Stimulated activated CD4-positive, alpha-beta T cell treated with anti-CD3 and anti-CD28 coated beads, Interleukin-1b, Interleukin-23, amount 100 ng/mL, for 4 hours (primary cell): ENCODE data around the gene SPDL1.

Source experiments
- DNase-seq, 2 donors: peaks; one replicate each; pipeline ENCODE4 v3.0.0-alpha.2; 2020; ENCODE audit warnings: low read depth in 2 of 2

SPDL1 gene, protein sequence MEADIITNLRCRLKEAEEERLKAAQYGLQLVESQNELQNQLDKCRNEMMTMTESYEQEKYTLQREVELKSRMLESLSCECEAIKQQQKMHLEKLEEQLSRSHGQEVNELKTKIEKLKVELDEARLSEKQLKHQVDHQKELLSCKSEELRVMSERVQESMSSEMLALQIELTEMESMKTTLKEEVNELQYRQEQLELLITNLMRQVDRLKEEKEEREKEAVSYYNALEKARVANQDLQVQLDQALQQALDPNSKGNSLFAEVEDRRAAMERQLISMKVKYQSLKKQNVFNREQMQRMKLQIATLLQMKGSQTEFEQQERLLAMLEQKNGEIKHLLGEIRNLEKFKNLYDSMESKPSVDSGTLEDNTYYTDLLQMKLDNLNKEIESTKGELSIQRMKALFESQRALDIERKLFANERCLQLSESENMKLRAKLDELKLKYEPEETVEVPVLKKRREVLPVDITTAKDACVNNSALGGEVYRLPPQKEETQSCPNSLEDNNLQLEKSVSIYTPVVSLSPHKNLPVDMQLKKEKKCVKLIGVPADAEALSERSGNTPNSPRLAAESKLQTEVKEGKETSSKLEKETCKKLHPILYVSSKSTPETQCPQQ

DNA sequence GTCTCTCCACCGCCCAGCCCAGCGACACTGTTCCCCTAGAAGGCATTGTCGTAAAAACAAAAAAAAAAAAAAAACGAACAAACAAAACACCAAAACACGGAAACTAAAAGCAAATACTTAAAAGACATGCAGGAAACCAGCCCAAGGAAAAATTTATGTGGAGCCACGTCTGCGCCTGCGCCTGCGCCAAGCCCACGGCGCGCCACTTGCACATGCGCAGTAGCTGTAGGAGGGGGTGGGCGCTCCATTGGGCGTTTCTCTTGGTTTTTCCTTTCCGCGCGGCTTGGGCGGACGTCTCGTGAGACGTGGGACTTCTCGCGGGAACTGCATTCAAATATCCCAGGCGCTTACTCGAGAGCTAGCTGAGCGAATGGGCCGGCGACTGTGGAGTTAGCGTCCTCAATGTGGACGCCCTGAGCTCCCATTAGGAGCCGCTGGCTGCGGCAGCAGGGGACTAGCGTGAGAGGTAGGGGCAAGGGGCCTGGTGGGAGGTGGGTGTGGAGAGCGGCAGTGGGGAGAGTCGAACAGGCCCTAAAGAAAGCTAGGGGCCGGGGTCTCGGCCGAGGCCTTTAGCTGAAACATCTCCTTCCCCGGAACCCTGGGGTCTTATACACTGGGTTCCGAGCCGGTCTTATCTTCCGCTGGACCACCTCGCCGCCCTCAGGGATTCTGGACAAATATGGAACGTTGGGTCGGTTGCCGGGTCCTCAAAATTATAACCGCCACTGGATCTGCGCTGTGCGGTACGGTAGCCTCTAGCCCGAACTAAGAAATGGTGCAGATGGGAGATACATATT is at the start of gene SPDL1:
TSS of gene SPDL1 (plus strand) at position 350 of the 797 bp plus-strand sequence. CDS start 4,644 bp downstream, outside the sequence.
- DNase-seq = peak; percentile 85 to 91

GRCh38 chr5:169534311-169534880 is 49.2 kb upstream of the SPDL1 start:
- DNase-seq = no peak

GRCh38 chr5:169534939-169535338 is 48.6 kb upstream of the SPDL1 start:
- no peak for DNase-seq

GRCh38 chr5:169538944-169539343 is 44.6 kb upstream of the SPDL1 start:
- no peak for DNase-seq

GRCh38 chr5:169542811-169543210 is 40.8 kb upstream of the SPDL1 start:
- no peak for DNase-seq

DNA sequence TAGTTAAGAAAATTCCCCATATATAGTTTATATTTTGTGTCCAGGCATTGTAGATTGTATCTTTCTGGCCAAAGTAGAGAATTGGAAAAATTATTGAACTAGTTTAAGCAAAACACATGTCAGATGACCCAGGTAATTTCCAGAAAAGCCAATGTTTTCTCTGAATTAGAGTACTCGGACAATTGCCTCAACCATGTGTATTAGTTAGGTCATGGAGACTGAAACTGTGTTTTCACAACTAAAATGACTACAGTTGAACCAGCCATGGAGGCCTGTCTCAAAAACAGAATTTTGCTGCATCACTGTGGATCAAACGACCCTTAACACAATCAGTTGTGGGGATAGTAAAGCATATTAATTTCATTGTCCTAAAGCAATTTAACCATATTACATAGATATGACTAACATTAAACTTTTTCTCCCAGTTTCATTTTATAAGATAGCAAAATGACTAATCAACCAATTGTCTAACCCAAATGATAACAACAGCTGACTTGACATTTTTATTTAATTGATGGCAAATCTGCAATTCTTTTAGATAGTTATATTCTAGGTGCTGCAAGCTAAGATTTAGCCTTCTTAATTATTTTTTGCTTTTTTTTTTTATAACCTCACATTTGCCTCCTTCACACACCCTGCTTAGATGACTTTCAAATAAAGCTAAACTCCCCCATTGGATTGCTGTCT is 39.2 kb upstream of the SPDL1 start:
- no peak for DNase-seq

GRCh38 chr5:169545762-169546161 is 37.8 kb upstream of the SPDL1 start:
- DNase-seq = no peak

DNA sequence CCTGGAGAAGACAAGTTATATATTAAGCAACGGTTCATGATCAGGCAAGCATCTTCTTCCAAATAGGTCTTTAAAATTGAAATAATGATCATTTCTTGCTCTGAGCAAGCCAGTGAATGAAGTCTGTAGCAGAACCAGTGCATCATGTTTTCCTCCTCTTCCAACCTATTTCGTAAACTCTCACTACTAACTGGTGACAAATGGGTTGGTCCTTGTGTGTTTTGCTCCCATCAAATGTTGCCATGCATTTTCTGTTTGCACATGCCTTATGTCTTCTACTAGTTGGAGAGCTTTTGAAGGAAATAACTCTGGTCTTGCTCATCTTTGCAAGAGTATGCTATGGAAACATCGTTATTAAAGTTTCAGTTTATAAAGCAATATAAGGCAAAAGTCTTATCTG is 37.2 kb upstream of the SPDL1 start:
- no peak for DNase-seq

DNA sequence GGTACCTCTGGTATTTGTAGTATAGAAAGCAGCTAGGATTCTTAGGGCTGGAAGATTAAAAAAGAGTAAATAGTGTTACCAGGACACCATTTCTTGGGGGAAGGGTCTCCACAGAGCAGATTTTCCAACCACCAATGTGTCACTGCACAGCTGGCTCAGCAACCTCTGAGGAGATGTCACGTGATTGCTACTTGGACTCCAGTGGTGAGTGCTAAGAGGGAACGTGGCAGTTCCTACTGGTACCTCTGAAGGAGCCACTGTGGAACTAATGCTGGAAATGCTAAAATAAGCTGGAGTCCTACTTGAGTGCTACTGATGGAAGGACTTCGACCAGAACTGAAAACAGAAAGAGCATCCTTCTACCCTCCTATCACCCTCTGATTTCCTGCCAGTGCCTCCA is 36.1 kb upstream of the SPDL1 start:
- no peak for DNase-seq

DNA sequence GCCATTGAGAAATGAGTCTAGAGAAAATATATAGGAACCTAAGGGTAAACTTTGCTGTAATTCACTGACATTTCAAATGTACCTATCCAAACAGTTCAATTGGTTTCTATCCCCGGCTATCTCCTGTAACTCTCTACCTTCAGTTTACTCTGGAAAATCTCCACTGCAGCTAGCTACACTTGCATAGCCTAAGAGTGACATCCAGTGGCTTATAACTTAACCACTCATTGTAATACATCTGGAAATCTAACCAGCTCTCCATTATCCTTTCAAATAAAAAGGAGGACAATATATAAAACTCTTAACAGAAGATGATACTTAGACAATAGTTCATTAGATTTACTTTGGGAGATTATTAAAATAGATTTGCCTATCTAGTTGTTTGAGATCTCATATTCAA is 35.3 kb upstream of the SPDL1 start:
- DNase-seq = no peak

- no peak for DNase-seq
These were observed 34.0 kb upstream of the SPDL1 start for GRCh38 chr5:169549453-169550100.

DNA sequence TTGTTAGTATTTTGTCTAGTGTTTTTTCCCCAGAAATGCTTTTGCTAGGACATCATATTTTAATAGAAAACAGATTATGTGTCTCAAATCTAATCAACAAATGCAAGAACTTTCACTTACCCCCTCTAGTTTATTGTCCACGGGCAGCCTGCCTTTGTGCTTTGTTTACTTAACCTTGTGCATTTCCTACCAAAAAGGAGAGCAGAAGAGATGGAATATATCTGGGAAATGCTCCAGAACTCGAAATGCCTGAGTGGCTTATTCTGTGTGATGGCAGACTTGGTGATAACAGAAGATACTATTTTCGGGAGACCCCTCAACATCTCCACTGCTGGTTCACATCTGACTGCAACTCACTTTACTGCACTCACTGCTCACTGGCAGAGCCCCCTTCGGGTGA is 33.3 kb upstream of the SPDL1 start:
- no peak for DNase-seq

DNA sequence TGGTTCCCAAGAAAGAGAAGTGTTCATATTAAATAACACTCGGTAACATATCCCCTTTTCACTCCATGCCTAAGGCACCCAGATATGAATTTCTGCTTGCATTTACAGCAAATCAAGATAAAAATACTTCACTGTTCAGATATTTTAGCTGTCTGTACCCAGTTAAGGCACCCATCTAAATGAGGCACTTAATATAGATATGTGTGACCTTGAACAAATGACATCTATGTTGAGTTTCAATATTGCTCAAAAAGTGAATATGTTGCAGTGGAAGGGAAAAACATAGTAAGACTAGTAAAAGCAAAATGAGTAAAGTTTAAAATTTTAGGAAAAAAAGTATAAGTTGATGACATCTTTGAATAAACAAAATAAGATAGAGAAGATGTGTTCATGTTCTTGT is 32.4 kb upstream of the SPDL1 start:
- DNase-seq = no peak

GRCh38 chr5:169551696-169552095 is 31.9 kb upstream of the SPDL1 start:
- no peak for DNase-seq

DNA sequence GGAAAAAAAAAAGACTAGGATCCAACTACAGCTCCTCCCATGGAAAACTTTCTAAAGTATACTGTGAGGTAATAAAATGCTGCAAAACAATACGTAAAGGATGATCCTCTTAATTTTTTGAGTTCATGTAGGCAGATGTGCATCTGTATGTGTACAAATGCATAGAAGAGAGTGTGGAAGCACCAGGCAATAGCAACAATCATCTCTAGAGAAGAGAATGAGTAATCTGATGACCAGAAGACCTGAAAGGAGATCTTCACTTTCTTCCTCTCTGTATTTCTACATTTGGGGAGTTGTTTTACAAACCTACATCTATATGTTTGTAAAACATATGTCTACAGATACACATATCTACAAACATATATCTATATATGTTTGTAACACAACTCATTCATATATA is 29.3 kb upstream of the SPDL1 start:
- no peak for DNase-seq

GRCh38 chr5:169557838-169558237 is 25.7 kb upstream of the SPDL1 start:
- no peak for DNase-seq

- no peak for DNase-seq
These were observed 21.7 kb upstream of the SPDL1 start for GRCh38 chr5:169561893-169562292.

DNA sequence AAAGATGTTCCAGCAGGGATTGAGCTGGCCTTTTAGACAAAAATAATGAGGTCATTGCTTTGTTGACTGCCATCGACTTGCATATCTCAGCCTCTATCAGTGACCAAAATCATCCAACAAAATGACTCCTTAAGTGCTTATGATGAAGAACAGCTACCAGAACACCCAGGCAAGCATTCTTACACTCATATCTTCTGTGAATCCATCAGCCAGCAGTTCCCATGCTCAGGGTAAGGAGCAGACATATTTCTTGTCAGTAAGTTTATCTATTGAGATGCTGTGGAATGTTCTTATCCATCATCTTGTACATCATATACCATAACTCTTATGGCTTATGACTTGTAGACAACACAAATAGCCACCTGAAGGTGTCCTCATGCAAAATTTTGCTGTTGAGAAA is 20.2 kb upstream of the SPDL1 start:
- DNase-seq = no peak

DNA sequence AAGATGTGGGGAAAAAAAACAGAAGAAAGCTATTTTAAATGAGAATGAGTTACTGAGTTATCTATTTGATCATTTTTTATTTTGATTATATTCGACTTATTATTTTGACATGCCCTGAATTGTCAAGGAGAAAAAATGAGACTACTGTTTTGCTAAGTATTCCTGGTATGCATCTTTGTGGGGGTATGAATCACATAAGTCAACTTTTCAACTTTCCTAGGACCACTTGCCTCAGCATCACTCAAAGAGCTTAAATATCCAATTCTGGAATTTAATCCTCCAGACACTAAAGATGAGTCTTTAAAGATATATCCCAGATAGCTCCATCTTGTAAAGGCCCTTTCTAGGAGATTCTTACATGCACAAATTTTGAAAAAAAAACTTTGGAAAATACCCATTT is 17.4 kb upstream of the SPDL1 start:
- no peak for DNase-seq

- DNase-seq = no peak
These were observed 16.5 kb upstream of the SPDL1 start for GRCh38 chr5:169567079-169567478.

GRCh38 chr5:169569513-169569912 is 14.1 kb upstream of the SPDL1 start:
- no peak for DNase-seq
